Lower leg skin (tissue), 3 donors: ENCODE measurements around the gene GNAZ.

ENCODE experiments used
- POLR2A ChIP-seq, 2 donors: fragments of 450-650 bp; IDR thresholded peaks; one replicate each; pipeline ENCODE4 v1.6.1; 2016 to 2017; ENCODE audit warnings: antibody characterized with exemption in 2 of 2, mild to moderate bottlenecking in 1 of 2, moderate library complexity in 1 of 2
- TF ChIP-seq, protein P1 (sequence below), 3 donors: fragments of 450-650 bp; IDR thresholded peaks; one replicate each; pipeline ENCODE4 v1.5.1; 2016; ENCODE audit warnings: antibody characterized with exemption in 3 of 3, mild to moderate bottlenecking in 3 of 3, moderate library complexity in 2 of 3

- TF ChIP-seq, protein P1, sequence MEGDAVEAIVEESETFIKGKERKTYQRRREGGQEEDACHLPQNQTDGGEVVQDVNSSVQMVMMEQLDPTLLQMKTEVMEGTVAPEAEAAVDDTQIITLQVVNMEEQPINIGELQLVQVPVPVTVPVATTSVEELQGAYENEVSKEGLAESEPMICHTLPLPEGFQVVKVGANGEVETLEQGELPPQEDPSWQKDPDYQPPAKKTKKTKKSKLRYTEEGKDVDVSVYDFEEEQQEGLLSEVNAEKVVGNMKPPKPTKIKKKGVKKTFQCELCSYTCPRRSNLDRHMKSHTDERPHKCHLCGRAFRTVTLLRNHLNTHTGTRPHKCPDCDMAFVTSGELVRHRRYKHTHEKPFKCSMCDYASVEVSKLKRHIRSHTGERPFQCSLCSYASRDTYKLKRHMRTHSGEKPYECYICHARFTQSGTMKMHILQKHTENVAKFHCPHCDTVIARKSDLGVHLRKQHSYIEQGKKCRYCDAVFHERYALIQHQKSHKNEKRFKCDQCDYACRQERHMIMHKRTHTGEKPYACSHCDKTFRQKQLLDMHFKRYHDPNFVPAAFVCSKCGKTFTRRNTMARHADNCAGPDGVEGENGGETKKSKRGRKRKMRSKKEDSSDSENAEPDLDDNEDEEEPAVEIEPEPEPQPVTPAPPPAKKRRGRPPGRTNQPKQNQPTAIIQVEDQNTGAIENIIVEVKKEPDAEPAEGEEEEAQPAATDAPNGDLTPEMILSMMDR (IDR thresholded peaks at IDR 0.05): no peak
- TF ChIP-seq POLR2A (IDR thresholded peaks at IDR 0.05): no peak
Observed at GRCh38 chr22:23102002-23102655, 31.8 kb downstream of the GNAZ start.
